Smooth muscle cell (in vitro differentiated cells): ENCODE measurements around the gene SLC4A1AP. TPM values are rescaled to one million over a fixed set of nuclear protein-coding genes. Genes with fewer than 3 reads are reported as not detected.
"Not testable (repeated sequence)": the region's sequence is repeated elsewhere in the genome, so short reads cannot be mapped to it uniquely, and the experiment has no call there.

Experiments
- DNase-seq: peaks from one replicate; lab custom pipeline; 2025; ENCODE audit not compliant: unreplicated experiment; lab: John Stamatoyannopoulos, UW
- H2AFZ ChIP-seq: fragments of 200-600 bp; sonication (generic); 2 replicates; pipeline ENCODE4 v1.6.0; 2016; ENCODE audit warnings: antibody characterized with exemption, low read depth, mild to moderate bottlenecking
- H3F3A ChIP-seq: fragments of 200-600 bp; sonication (generic); 2 replicates; pipeline ENCODE4 v1.6.0; 2017; ENCODE audit warnings: antibody characterized with exemption, low read depth
- H3K27ac ChIP-seq: fragments of 200-600 bp; sonication (generic); 2 replicates; pipeline ENCODE4 v1.5.1; 2016; ENCODE audit warnings: low read depth, mild to moderate bottlenecking
- H3K27me3 ChIP-seq: fragments of 200-600 bp; sonication (generic); 2 replicates; pipeline ENCODE4 v1.6.1; 2016; ENCODE audit warnings: low read depth, mild to moderate bottlenecking
- H3K36me3 ChIP-seq: fragments of 200-600 bp; sonication (generic); 2 replicates; pipeline ENCODE4 v1.5.1; 2016; ENCODE audit warnings: low read depth
- H3K4me1 ChIP-seq: fragments of 200-600 bp; sonication (generic); 2 replicates; pipeline ENCODE4 v1.5.1; 2016; ENCODE audit warnings: low read depth
- H3K4me2 ChIP-seq: fragments of 200-600 bp; sonication (generic); 2 replicates; pipeline ENCODE4 v1.6.0; 2016; ENCODE audit warnings: mild to moderate bottlenecking
- H3K4me3 ChIP-seq: fragments of 200-600 bp; sonication (generic); 2 replicates; pipeline ENCODE4 v1.5.1; 2016; ENCODE audit warnings: mild to moderate bottlenecking
- H3K79me2 ChIP-seq: fragments of 200-600 bp; sonication (generic); 2 replicates; pipeline ENCODE4 v1.6.0; 2016; ENCODE audit warnings: low read depth, mild to moderate bottlenecking
- H3K9ac ChIP-seq: fragments of 200-600 bp; sonication (generic); 2 replicates; pipeline ENCODE4 v1.6.0; 2016; ENCODE audit warnings: low read depth
- H3K9me3 ChIP-seq: fragments of 200-600 bp; sonication (generic); replicated peaks from 2 replicates; pipeline ENCODE4 v1.5.1; 2016; ENCODE audit warnings: low read depth
- H4K20me1 ChIP-seq: fragments of 200-600 bp; sonication (generic); 2 replicates; pipeline ENCODE4 v1.6.0; 2016; ENCODE audit warnings: low read depth
- WGBS: methylation state at CpG from one replicate; pipeline ENCODE4 v1.1.7; 2016; ENCODE audit warnings: low lambda C conversion rate; 5-methylcytosine and 5-hydroxymethylcytosine counted together
- polyA plus RNA-seq: library from polyadenylated mRNA; unstranded; fragments of >200 nt; fragmentation: Nextera tagmentation; extraction: Ambion mirVana; gene quantifications from 2 replicates; pipeline ENCODE4 v1.2.1, GENCODE V29; 2016
- total RNA-seq: library from RNA; depleted of rRNA; stranded (reverse); fragments of >200 nt; gene quantifications from 2 replicates; pipeline ENCODE4 v1.2.3, GENCODE V29; 2014
- TF ChIP-seq, protein P1 (sequence below): fragments of 200-600 bp; sonication (generic); IDR thresholded peaks from 2 replicates; pipeline ENCODE4 v1.5.1; 2017; ENCODE audit warnings: borderline replicate concordance, mild to moderate bottlenecking, antibody characterized with exemption; ENCODE audit not compliant: insufficient read depth, poor library complexity, severe bottlenecking

The SLC4A1AP gene
- total and polyA plus RNA-seq, 2 experiments from 2014 or later, result 26.2 to 27.5 TPM

DNA sequence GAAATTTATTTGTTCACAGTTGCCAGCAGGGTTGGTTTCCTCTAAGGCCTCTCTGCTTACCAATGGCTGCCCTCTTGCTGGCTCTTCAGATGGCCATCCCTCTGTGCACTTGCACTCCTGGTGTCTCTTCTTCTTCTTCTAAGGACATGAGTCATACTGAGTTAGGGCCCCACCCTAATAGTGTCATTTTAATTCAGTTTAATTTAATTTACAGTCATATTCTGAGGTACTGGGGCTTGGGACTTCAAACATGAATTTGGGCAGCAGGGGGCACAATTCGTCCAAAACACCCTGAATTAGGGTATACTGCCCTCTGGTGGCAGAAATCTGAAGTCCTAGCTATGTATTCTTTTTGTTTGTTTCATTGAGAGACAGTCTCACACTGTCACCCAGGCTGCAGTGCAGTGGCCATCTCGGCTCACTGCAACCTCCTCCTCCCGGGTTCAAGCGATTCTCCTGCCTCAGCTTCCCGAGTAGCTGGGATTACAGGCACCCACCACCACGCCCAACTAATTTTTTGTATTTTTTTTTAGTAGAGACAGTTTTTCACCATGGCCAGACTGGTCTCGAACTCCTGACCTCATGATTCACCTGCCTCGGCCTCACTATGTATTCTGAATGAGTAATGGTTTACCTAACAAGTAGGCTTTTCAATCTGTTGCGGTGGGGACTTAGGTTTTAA, 19.8 kb downstream of the SLC4A1AP start:
- WGBS, result 47% methylated on average over 9 of the region's 9 CpGs

GRCh38 chr2:27685006-27685405, 21.3 kb downstream of the SLC4A1AP start:
- not testable (repeated sequence) for H3K4me1 ChIP-seq, H2AFZ ChIP-seq, H3K79me2 ChIP-seq, H3K27me3 ChIP-seq, H3K9ac ChIP-seq, H3K4me2 ChIP-seq, H3K4me3 ChIP-seq, H3K9me3 ChIP-seq, H3K27ac ChIP-seq, H4K20me1 ChIP-seq, DNase-seq
- H3K36me3 ChIP-seq, result peaks cover 10% of the 10 kb centered on the region
- H3F3A ChIP-seq, result peaks cover 14% of the 10 kb centered on the region
- 94% methylated on average over 1 of the region's 1 CpG for whole genome bisulfite sequencing

More for the DNA sequence above, 19.8 kb downstream of the SLC4A1AP start:
- DNase-seq, result peak; percentile 11
- TF ChIP-seq, protein P1, sequence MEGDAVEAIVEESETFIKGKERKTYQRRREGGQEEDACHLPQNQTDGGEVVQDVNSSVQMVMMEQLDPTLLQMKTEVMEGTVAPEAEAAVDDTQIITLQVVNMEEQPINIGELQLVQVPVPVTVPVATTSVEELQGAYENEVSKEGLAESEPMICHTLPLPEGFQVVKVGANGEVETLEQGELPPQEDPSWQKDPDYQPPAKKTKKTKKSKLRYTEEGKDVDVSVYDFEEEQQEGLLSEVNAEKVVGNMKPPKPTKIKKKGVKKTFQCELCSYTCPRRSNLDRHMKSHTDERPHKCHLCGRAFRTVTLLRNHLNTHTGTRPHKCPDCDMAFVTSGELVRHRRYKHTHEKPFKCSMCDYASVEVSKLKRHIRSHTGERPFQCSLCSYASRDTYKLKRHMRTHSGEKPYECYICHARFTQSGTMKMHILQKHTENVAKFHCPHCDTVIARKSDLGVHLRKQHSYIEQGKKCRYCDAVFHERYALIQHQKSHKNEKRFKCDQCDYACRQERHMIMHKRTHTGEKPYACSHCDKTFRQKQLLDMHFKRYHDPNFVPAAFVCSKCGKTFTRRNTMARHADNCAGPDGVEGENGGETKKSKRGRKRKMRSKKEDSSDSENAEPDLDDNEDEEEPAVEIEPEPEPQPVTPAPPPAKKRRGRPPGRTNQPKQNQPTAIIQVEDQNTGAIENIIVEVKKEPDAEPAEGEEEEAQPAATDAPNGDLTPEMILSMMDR, result peak; percentile 99
- H3K4me3 ChIP-seq, result no peak overlapping the region
- H4K20me1 ChIP-seq, result no peaks in the 10 kb centered on the region
- H3K27me3 ChIP-seq, result no peaks in the 10 kb centered on the region
- no peak overlapping the region for H3K4me2 ChIP-seq
- peak overlapping the region; percentile 93 for H3K27ac ChIP-seq
- peaks cover 4% of the 10 kb centered on the region for H3K4me1 ChIP-seq
- no peaks in the 10 kb centered on the region for H3K9me3 ChIP-seq
- peaks cover 10% of the 10 kb centered on the region for H3K36me3 ChIP-seq
- no peaks in the 10 kb centered on the region for H3K79me2 ChIP-seq
- H2AFZ ChIP-seq, result no peak overlapping the region
- peaks cover 14% of the 10 kb centered on the region for H3F3A ChIP-seq
- no peak overlapping the region for H3K9ac ChIP-seq

DNA sequence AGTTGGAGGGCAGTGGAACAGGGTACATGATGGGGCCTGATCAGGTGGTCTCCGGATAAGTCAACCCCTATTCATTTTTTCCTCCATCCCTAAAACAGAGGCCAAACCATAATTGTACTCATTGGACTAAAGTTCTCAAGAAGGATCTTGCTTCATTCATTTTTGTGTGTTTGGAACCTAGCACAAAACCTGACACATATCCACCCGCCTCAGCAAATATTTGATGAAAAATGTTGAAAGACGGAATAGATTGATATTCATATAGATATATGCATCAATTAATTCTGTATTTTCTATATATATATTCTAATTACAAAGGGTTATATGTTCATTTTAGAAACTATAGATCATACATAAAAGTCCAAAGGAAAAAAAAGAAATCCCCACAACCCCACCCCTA, 21.9 kb downstream of the SLC4A1AP start:
- Histone ChIP-seq H3K79me2 (no peaks in the 10 kb centered on the region), H2AFZ (no peak overlapping the region), H3K27me3 (no peaks in the 10 kb centered on the region), H3K9ac (no peak overlapping the region), H3K4me2 (no peak overlapping the region), H3K27ac (no peak overlapping the region), H4K20me1 (no peaks in the 10 kb centered on the region), H3F3A (peaks cover 14% of the 10 kb centered on the region), H3K9me3 (no peaks in the 10 kb centered on the region), H3K4me3 (no peak overlapping the region), H3K4me1 (peaks cover 4% of the 10 kb centered on the region), H3K36me3 (peaks cover 10% of the 10 kb centered on the region)
- 98% methylated on average over 3 of the region's 3 CpGs for WGBS
- TF ChIP-seq, protein P1, result no peak
- no peak for DNase-seq

GRCh38 chr2:27687232-27687631, 23.5 kb downstream of the SLC4A1AP start:
- Histone ChIP-seq H3K4me3 (no peak overlapping the region), H4K20me1 (no peaks in the 10 kb centered on the region), H3F3A (peaks cover 6% of the 10 kb centered on the region), H2AFZ (no peak overlapping the region), H3K27me3 (no peaks in the 10 kb centered on the region), H3K9ac (no peak overlapping the region), H3K79me2 (no peaks in the 10 kb centered on the region), H3K9me3 (no peaks in the 10 kb centered on the region), H3K27ac (no peak overlapping the region), H3K4me1 (no peaks in the 10 kb centered on the region), H3K4me2 (no peak overlapping the region), H3K36me3 (peaks cover 10% of the 10 kb centered on the region)
- 97% methylated on average over 1 of the region's 1 CpG for WGBS
- TF ChIP-seq, protein P1, result no peak
- DNase-seq, result no peak
